ENCODE data around the gene ZAP70.
"Not testable (repeated sequence)": the region's sequence is repeated elsewhere in the genome, so short reads cannot be mapped to it uniquely, and the experiment has no call there.

Gene ZAP70

DNA sequence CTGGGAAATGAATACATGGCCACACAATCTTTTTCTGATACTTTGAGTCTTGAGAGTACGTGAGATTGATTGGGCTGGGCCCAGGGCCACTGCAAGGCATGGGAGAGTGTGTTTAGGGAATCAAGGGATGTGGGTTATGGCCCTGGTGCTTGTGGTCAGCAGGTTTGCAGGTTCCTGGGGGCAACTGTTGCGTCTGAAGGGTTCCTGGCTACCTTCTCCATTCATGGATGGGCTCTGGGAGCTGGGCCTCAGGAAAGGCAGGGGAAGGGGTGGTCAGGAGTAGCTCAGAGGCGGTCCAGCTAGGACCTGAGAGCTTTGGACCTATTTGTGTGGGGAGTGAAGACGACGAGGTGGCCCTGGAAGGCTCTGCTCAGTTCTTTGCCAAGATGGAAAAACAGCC is 8.4 kb upstream of the ZAP70 start:
- DNase-seq (ENCODE audit: low read depth): no peak

DNA sequence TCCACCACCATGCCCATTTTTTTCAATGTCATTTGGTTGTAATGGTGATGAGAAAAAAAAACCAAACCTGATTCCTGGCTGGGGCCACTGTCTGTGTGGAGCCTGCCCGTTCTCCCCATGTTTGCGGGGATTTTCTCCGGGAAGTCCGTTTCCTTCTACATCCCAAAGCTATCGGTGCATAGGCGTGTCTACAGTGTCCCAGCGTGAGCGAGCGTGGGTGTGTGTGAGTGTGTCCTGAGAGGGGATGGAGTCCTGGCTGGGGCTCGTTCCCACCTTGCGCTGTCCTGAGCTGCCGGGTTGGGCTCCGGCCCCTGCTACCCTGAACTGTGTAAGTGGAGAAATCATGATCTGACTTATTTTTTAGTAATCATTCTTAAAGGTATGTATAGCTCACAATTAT is 7.3 kb upstream of the ZAP70 start:
- DNase-seq (ENCODE audit: low read depth): no peak
- TF ChIP-seq CTCF (IDR thresholded peaks at IDR 0.05; ENCODE audit: low read length, missing control alignments): no peak

More for the DNA sequence above, 8.4 kb upstream of the ZAP70 start:
- H3K4me3 ChIP-seq (replicated peaks; ENCODE audit: low read depth, low read length): no peak overlapping the region
- no peak for TF ChIP-seq CTCF (IDR thresholded peaks at IDR 0.05; ENCODE audit: low read length, missing control alignments)

GRCh38 chr2:97706708-97707345 is 6.5 kb upstream of the ZAP70 start:
- no peak for DNase-seq (ENCODE audit: low read depth)
- no peak for TF ChIP-seq CTCF (IDR thresholded peaks at IDR 0.05; ENCODE audit: low read length, missing control alignments)
- H3K4me3 ChIP-seq (replicated peaks; ENCODE audit: low read depth, low read length): no peak overlapping the region

More for the DNA sequence above, 7.3 kb upstream of the ZAP70 start:
- no peak overlapping the region for H3K4me3 ChIP-seq (replicated peaks; ENCODE audit: low read depth, low read length)

DNA sequence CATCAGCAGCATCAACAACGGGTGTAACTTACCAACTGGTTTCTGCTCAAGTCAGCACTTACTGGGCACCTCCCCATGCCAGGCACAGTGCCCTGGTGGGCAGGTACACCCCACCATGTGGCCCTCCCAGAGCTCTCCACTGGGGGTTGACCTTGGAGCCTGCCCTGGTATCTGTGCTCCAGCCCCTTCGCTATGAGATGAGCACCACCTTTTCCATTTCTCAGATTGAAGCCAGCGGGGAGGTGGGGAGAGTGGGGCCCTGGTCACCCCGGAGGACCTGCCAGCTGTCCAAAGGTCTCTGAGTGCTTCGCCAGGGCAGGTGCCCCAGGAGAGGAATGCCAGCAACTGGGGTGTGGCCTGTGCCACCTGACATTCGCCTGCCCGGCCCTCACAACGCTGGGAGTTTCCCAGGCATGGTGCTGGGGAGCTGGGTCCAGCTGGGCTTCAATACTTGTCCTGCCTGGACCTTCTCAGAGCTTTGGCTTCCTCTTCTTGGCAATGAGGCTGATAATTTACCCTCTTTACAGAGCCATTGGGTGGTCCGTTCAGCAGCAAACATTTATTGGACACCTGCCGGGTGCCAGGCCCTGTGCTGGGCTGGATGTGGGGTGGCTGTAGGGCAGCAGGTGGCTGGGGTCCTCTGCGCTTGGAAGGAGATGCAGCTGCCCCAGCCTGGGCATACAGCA is 5.9 kb upstream of the ZAP70 start:
- TF ChIP-seq CTCF (IDR thresholded peaks at IDR 0.05; ENCODE audit: low read length, missing control alignments): no peak
- no peak overlapping the region for H3K4me3 ChIP-seq (replicated peaks; ENCODE audit: low read depth, low read length)
- DNase-seq (ENCODE audit: low read depth): no peak

- no peak overlapping the region for H3K4me3 ChIP-seq (replicated peaks; ENCODE audit: low read depth, low read length)
- no peak for TF ChIP-seq CTCF (IDR thresholded peaks at IDR 0.05; ENCODE audit: low read length, missing control alignments)
- no peak for DNase-seq (ENCODE audit: low read depth)
These were observed 5.4 kb upstream of the ZAP70 start for GRCh38 chr2:97708048-97708380.

GRCh38 chr2:97708608-97709007 is 4.8 kb upstream of the ZAP70 start:
- H3K4me3 ChIP-seq (replicated peaks; ENCODE audit: low read depth, low read length): no peak overlapping the region
- DNase-seq (ENCODE audit: low read depth): no peak
- no peak for TF ChIP-seq CTCF (IDR thresholded peaks at IDR 0.05; ENCODE audit: low read length, missing control alignments)

- no peak overlapping the region for H3K4me3 ChIP-seq (replicated peaks; ENCODE audit: low read depth, low read length)
- no peak for DNase-seq (ENCODE audit: low read depth)
- no peak for TF ChIP-seq CTCF (IDR thresholded peaks at IDR 0.05; ENCODE audit: low read length, missing control alignments)
These were observed 2.0 kb upstream of the ZAP70 start for GRCh38 chr2:97711394-97711711.

DNA sequence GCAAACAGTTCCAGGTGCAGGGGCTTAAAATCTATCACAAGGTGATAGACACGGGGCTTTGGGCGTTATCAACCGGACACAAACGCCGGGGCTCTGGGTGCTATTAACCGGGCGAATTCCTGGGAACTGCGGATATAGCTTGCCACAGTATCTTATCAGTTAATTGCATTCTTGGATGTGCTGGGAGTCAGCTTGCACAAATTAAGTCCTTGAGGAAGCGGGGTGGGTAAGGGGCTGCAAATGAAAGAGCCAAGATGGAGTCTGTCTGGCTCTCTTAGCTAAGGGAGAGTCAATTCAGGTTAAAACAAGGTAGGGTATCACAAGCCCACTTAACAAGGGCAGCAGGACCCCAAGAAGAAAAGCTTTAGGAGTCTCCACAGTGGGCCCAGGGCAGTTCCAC is 1.2 kb upstream of the ZAP70 start:
- H3K4me3 ChIP-seq (replicated peaks; ENCODE audit: low read depth, low read length): not testable (repeated sequence)

More for the DNA sequence above, 1.2 kb upstream of the ZAP70 start:
- DNase-seq (ENCODE audit: low read depth): not testable (repeated sequence)
